NT2/D1 (cell line): Measurements from ENCODE around the gene ASNSD1.
A peak's percentile ranks its signal among the peaks of the same experiment; 100 is the strongest.
"Not testable (repeated sequence)": the region's sequence is repeated elsewhere in the genome, so short reads cannot be mapped to it uniquely, and the experiment has no call there.

ENCODE experiments used
- DNase-seq: peaks from one replicate; pipeline ENCODE4 v3.0.0-alpha.2; 2011; ENCODE audit warnings: low read depth, low spot score
- H3K27me3 ChIP-seq: 2 replicates; pipeline ENCODE4 v1.6.0; 2011; ENCODE audit warnings: mild to moderate bottlenecking; ENCODE audit not compliant: insufficient read length, insufficient read depth
- H3K36me3 ChIP-seq: 2 replicates; pipeline ENCODE4 v1.6.1; 2011; ENCODE audit warnings: mild to moderate bottlenecking, low read length, mixed read lengths; ENCODE audit not compliant: insufficient read depth, insufficient read length
- H3K4me1 ChIP-seq: 2 replicates; pipeline ENCODE4 v1.5.1; 2011; ENCODE audit not compliant: insufficient read depth, insufficient read length
- H3K4me3 ChIP-seq: 2 replicates; pipeline ENCODE4 v1.5.1; 2011; ENCODE audit warnings: low read depth; ENCODE audit not compliant: insufficient read length
- H3K9ac ChIP-seq: 2 replicates; pipeline ENCODE4 v1.6.0; 2011; ENCODE audit warnings: low read depth; ENCODE audit not compliant: insufficient read length
- H3K9me3 ChIP-seq: 2 replicates; pipeline ENCODE4 v1.5.1; 2011; ENCODE audit warnings: mild to moderate bottlenecking, low read length; ENCODE audit not compliant: insufficient read depth
- SUZ12 ChIP-seq: IDR thresholded peaks from 2 replicates; pipeline ENCODE4 v1.6.1; 2011; ENCODE audit not compliant: insufficient read length, insufficient read depth; ENCODE audit errors: extremely low read depth
- YY1 ChIP-seq: IDR thresholded peaks from 2 replicates; pipeline ENCODE4 v1.6.1; 2011; ENCODE audit not compliant: insufficient read length, insufficient read depth
- ZNF274 ChIP-seq: IDR thresholded peaks from 2 replicates; pipeline ENCODE4 v1.6.1; 2011; ENCODE audit warnings: mild to moderate bottlenecking, low read depth, low read length

The ASNSD1 gene

GRCh38 chr2:189660803-189661147, 484 bp upstream of the ASNSD1 start:
- Histone ChIP-seq H3K4me3 (no peak overlapping the region), H3K4me1 (peaks cover 4% of the 10 kb centered on the region), H3K36me3 (peaks cover 26% of the 10 kb centered on the region), H3K27me3 (no peaks in the 10 kb centered on the region), H3K9me3 (no peaks in the 10 kb centered on the region), H3K9ac (no peak overlapping the region)
- TF ChIP-seq YY1 (no peak), ZNF274 (no peak), SUZ12 (no peak)
- DNase-seq, result no peak

- H3K36me3 ChIP-seq, result peaks cover 38% of the 10 kb centered on the region
- peak overlapping the region; percentile 98 for H3K4me3 ChIP-seq
- H3K27me3 ChIP-seq, result no peaks in the 10 kb centered on the region
- H3K4me1 ChIP-seq, result peaks cover 4% of the 10 kb centered on the region
- no peaks in the 10 kb centered on the region for H3K9me3 ChIP-seq
- peak overlapping the region; percentile 94 for H3K9ac ChIP-seq
- TF ChIP-seq ZNF274 (no peak), YY1 (no peak), SUZ12 (no peak)
- no peak for DNase-seq
These were observed 680 bp downstream of the ASNSD1 start for GRCh38 chr2:189661957-189662321.

GRCh38 chr2:189662669-189663226, 1.5 kb downstream of the ASNSD1 start:
- Histone ChIP-seq H3K4me1 (peaks cover 4% of the 10 kb centered on the region), H3K9me3 (no peaks in the 10 kb centered on the region), H3K27me3 (no peaks in the 10 kb centered on the region), H3K4me3 (peak overlapping the region; percentile 98), H3K36me3 (peaks cover 46% of the 10 kb centered on the region), H3K9ac (no peak overlapping the region)
- no peak for DNase-seq
- TF ChIP-seq ZNF274 (no peak), SUZ12 (no peak), YY1 (no peak)

GRCh38 chr2:189663319-189663718, 2.1 kb downstream of the ASNSD1 start:
- DNase-seq, H3K4me3 ChIP-seq, H3K4me1 ChIP-seq, H3K9ac ChIP-seq, H3K27me3 ChIP-seq, H3K9me3 ChIP-seq: not testable (repeated sequence)
- peaks cover 52% of the 10 kb centered on the region for H3K36me3 ChIP-seq

GRCh38 chr2:189669913-189670312, 8.7 kb downstream of the ASNSD1 start:
- Histone ChIP-seq H3K4me3 (no peak overlapping the region), H3K27me3 (no peaks in the 10 kb centered on the region), H3K9ac (no peak overlapping the region), H3K36me3 (peaks cover 70% of the 10 kb centered on the region), H3K4me1 (no peaks in the 10 kb centered on the region), H3K9me3 (no peaks in the 10 kb centered on the region)
- TF ChIP-seq SUZ12 (no peak), ZNF274 (no peak), YY1 (no peak)
- DNase-seq, result no peak

GRCh38 chr2:189673661-189674373, 12.6 kb downstream of the ASNSD1 start:
- no peaks in the 10 kb centered on the region for H3K4me1 ChIP-seq
- H3K36me3 ChIP-seq, result peaks cover 33% of the 10 kb centered on the region
- peak overlapping the region; percentile 9 for H3K4me3 ChIP-seq
- DNase-seq, result no peak
- no peaks in the 10 kb centered on the region for H3K27me3 ChIP-seq
- peak overlapping the region; percentile 11 for H3K9ac ChIP-seq
- TF ChIP-seq YY1 (no peak), SUZ12 (no peak), ZNF274 (no peak)
- no peaks in the 10 kb centered on the region for H3K9me3 ChIP-seq

- peaks cover 27% of the 10 kb centered on the region for H3K36me3 ChIP-seq
- H3K9me3 ChIP-seq, result no peaks in the 10 kb centered on the region
- no peaks in the 10 kb centered on the region for H3K4me1 ChIP-seq
- DNase-seq, result peak; percentile 87
- no peak for TF ChIP-seq ZNF274
- peak within 1 kb of the TSS; percentile 86 for H3K9ac ChIP-seq
- no peaks in the 10 kb centered on the region for H3K27me3 ChIP-seq
- H3K4me3 ChIP-seq, result peak within 1 kb of the TSS; percentile 78
These were observed 13.3 kb downstream of the ASNSD1 start, which contains the start of gene ANKAR for GRCh38 chr2:189674374-189675112. ANKAR (plus strand) TSS chr2:189674670; CDS start chr2:189676491, 1,821 bp downstream.
